ENCODE results near the gene NKAIN2.

NKAIN2 gene

GRCh38 chr6:124099520-124099919, 295.9 kb downstream of the NKAIN2 start:
- Histone ChIP-seq H2AFZ (ENCODE audit: low read length) (peak overlapping the region; percentile 15), H3K79me1 (ENCODE audit: low read depth, low read length) (no peaks in the 10 kb centered on the region), H3K4ac (ENCODE audit: low read length) (no peak overlapping the region), H3K23ac (ENCODE audit: low read depth, low read length, poor library complexity) (no peak overlapping the region), H3K27ac (replicated peaks; ENCODE audit: low read length) (peak overlapping the region; percentile 65), H3K36me3 (replicated peaks in 1 of 2; ENCODE audit: control insufficient read depth in 2 of 2, insufficient read depth in 2 of 2, low read length in 2 of 2) (no peaks in the 10 kb centered on the region), H2BK15ac (ENCODE audit: low read length) (no peak overlapping the region), H4K8ac (ENCODE audit: low read depth, low read length) (no peak overlapping the region), H2AK5ac (ENCODE audit: low read depth, low read length) (no peak overlapping the region), H3K4me3 (ENCODE audit: low read length in 2 of 2) (no peak overlapping the region), H2BK120ac (ENCODE audit: low read depth, low read length) (no peak overlapping the region), H3K9me3 (replicated peaks in 1 of 2; ENCODE audit: control insufficient read depth in 2 of 2, insufficient read depth in 1 of 2, low read depth in 1 of 2, low read length in 2 of 2) (no peaks in the 10 kb centered on the region), H3K4me2 (ENCODE audit: insufficient read depth, low read length, poor library complexity, severe bottlenecking) (no peak overlapping the region), H3K27me3 (ENCODE audit: control insufficient read depth in 3 of 3, insufficient read depth in 3 of 3, low read depth in 1 of 3, low read length in 3 of 3) (no peaks in the 10 kb centered on the region), H3K4me1 (ENCODE audit: control insufficient read depth in 2 of 2, insufficient read depth in 1 of 2, low read depth in 1 of 2, low read length in 2 of 2) (peaks cover 2 to 6% of the 10 kb centered on the region in 2 donors), H2BK5ac (ENCODE audit: low read length) (no peak overlapping the region), H3K14ac (ENCODE audit: low read length) (no peak overlapping the region), H4K91ac (ENCODE audit: low read depth, low read length, poor library complexity) (no peak overlapping the region), H3K9ac (ENCODE audit: low read depth, low read length, poor library complexity) (no peak overlapping the region), H2BK12ac (ENCODE audit: low read length) (no peak overlapping the region), H3K18ac (ENCODE audit: low read length) (no peak overlapping the region)
- peak; percentile 54 for DNase-seq (ENCODE audit: low spot score)
- no CpG with 5 or more reads among the region's 1 CpG for WGBS, 2 donors (ENCODE audit: extremely low coverage in 2 of 2, insufficient read length in 2 of 2, insufficient replicate concordance in 1 of 2)

GRCh38 chr6:124110514-124110913, 306.8 kb downstream of the NKAIN2 start:
- no peak overlapping the region for H2BK15ac ChIP-seq (ENCODE audit: low read length)
- H2AFZ ChIP-seq (ENCODE audit: low read length), result no peak overlapping the region
- H3K18ac ChIP-seq (ENCODE audit: low read length), result no peak overlapping the region
- H2BK5ac ChIP-seq (ENCODE audit: low read length), result no peak overlapping the region
- H4K8ac ChIP-seq (ENCODE audit: low read depth, low read length), result no peak overlapping the region
- H3K4me1 ChIP-seq (ENCODE audit: control insufficient read depth in 2 of 2, insufficient read depth in 1 of 2, low read depth in 1 of 2, low read length in 2 of 2), result no peaks in the 10 kb centered on the region
- no peak overlapping the region for H4K91ac ChIP-seq (ENCODE audit: low read depth, low read length, poor library complexity)
- H3K27ac ChIP-seq (replicated peaks; ENCODE audit: low read length), result no peak overlapping the region
- no peak overlapping the region for H3K14ac ChIP-seq (ENCODE audit: low read length)
- WGBS, 2 donors (ENCODE audit: extremely low coverage in 2 of 2, insufficient read length in 2 of 2, insufficient replicate concordance in 1 of 2), result no CpG with 5 or more reads among the region's 4 CpGs
- H3K23ac ChIP-seq (ENCODE audit: low read depth, low read length, poor library complexity), result no peak overlapping the region
- H3K9me3 ChIP-seq (replicated peaks in 1 of 2; ENCODE audit: control insufficient read depth in 2 of 2, insufficient read depth in 1 of 2, low read depth in 1 of 2, low read length in 2 of 2), result peaks cover 0 to 5% of the 10 kb centered on the region in 2 donors
- H2BK12ac ChIP-seq (ENCODE audit: low read length), result no peak overlapping the region
- no peak overlapping the region for H3K4me3 ChIP-seq (ENCODE audit: low read length in 2 of 2)
- no peak overlapping the region for H3K4ac ChIP-seq (ENCODE audit: low read length)
- H3K9ac ChIP-seq (ENCODE audit: low read depth, low read length, poor library complexity), result no peak overlapping the region
- H3K36me3 ChIP-seq (replicated peaks in 1 of 2; ENCODE audit: control insufficient read depth in 2 of 2, insufficient read depth in 2 of 2, low read length in 2 of 2), result no peaks in the 10 kb centered on the region
- H3K4me2 ChIP-seq (ENCODE audit: insufficient read depth, low read length, poor library complexity, severe bottlenecking), result no peak overlapping the region
- no peaks in the 10 kb centered on the region for H3K79me1 ChIP-seq (ENCODE audit: low read depth, low read length)
- no peak overlapping the region for H2AK5ac ChIP-seq (ENCODE audit: low read depth, low read length)
- H3K27me3 ChIP-seq (ENCODE audit: control insufficient read depth in 3 of 3, insufficient read depth in 3 of 3, low read depth in 1 of 3, low read length in 3 of 3), result no peaks in the 10 kb centered on the region
- DNase-seq (ENCODE audit: low spot score), result no peak
- no peak overlapping the region for H2BK120ac ChIP-seq (ENCODE audit: low read depth, low read length)

- no peaks in the 10 kb centered on the region for H3K36me3 ChIP-seq (replicated peaks in 1 of 2; ENCODE audit: control insufficient read depth in 2 of 2, insufficient read depth in 2 of 2, low read length in 2 of 2)
- H2AK5ac ChIP-seq (ENCODE audit: low read depth, low read length), result no peak overlapping the region
- no peak overlapping the region for H3K4ac ChIP-seq (ENCODE audit: low read length)
- no peaks in the 10 kb centered on the region for H3K27me3 ChIP-seq (ENCODE audit: control insufficient read depth in 3 of 3, insufficient read depth in 3 of 3, low read depth in 1 of 3, low read length in 3 of 3)
- no peak overlapping the region for H2AFZ ChIP-seq (ENCODE audit: low read length)
- H4K8ac ChIP-seq (ENCODE audit: low read depth, low read length), result no peak overlapping the region
- no peak overlapping the region for H2BK120ac ChIP-seq (ENCODE audit: low read depth, low read length)
- H3K4me2 ChIP-seq (ENCODE audit: insufficient read depth, low read length, poor library complexity, severe bottlenecking), result no peak overlapping the region
- no peaks in the 10 kb centered on the region for H3K79me1 ChIP-seq (ENCODE audit: low read depth, low read length)
- no peak overlapping the region for H3K14ac ChIP-seq (ENCODE audit: low read length)
- no peak for DNase-seq (ENCODE audit: low spot score)
- H3K23ac ChIP-seq (ENCODE audit: low read depth, low read length, poor library complexity), result no peak overlapping the region
- H4K91ac ChIP-seq (ENCODE audit: low read depth, low read length, poor library complexity), result no peak overlapping the region
- no CpG with 5 or more reads among the region's 1 CpG for WGBS, 2 donors (ENCODE audit: extremely low coverage in 2 of 2, insufficient read length in 2 of 2, insufficient replicate concordance in 1 of 2)
- H3K4me3 ChIP-seq (ENCODE audit: low read length in 2 of 2), result no peak overlapping the region
- H3K18ac ChIP-seq (ENCODE audit: low read length), result no peak overlapping the region
- H3K9me3 ChIP-seq (replicated peaks in 1 of 2; ENCODE audit: control insufficient read depth in 2 of 2, insufficient read depth in 1 of 2, low read depth in 1 of 2, low read length in 2 of 2), result no peaks in the 10 kb centered on the region
- no peak overlapping the region for H2BK5ac ChIP-seq (ENCODE audit: low read length)
- no peak overlapping the region for H2BK15ac ChIP-seq (ENCODE audit: low read length)
- H3K9ac ChIP-seq (ENCODE audit: low read depth, low read length, poor library complexity), result no peak overlapping the region
- H2BK12ac ChIP-seq (ENCODE audit: low read length), result no peak overlapping the region
- no peak overlapping the region for H3K27ac ChIP-seq (replicated peaks; ENCODE audit: low read length)
- H3K4me1 ChIP-seq (ENCODE audit: control insufficient read depth in 2 of 2, insufficient read depth in 1 of 2, low read depth in 1 of 2, low read length in 2 of 2), result peaks cover 3 to 4% of the 10 kb centered on the region in 2 donors
Observed at GRCh38 chr6:124119596-124119995, 315.9 kb downstream of the NKAIN2 start.

GRCh38 chr6:124123617-124124209, 320.0 kb downstream of the NKAIN2 start:
- Histone ChIP-seq H3K9me3 (replicated peaks in 1 of 2; ENCODE audit: control insufficient read depth in 2 of 2, insufficient read depth in 1 of 2, low read depth in 1 of 2, low read length in 2 of 2) (no peaks in the 10 kb centered on the region), H3K4me2 (ENCODE audit: insufficient read depth, low read length, poor library complexity, severe bottlenecking) (no peak overlapping the region), H3K9ac (ENCODE audit: low read depth, low read length, poor library complexity) (no peak overlapping the region), H4K8ac (ENCODE audit: low read depth, low read length) (no peak overlapping the region), H3K14ac (ENCODE audit: low read length) (no peak overlapping the region), H3K36me3 (replicated peaks in 1 of 2; ENCODE audit: control insufficient read depth in 2 of 2, insufficient read depth in 2 of 2, low read length in 2 of 2) (no peaks in the 10 kb centered on the region), H3K4ac (ENCODE audit: low read length) (no peak overlapping the region), H3K4me3 (ENCODE audit: low read length in 2 of 2) (no peak overlapping the region), H3K27ac (replicated peaks; ENCODE audit: low read length) (no peak overlapping the region), H2AK5ac (ENCODE audit: low read depth, low read length) (no peak overlapping the region), H2BK12ac (ENCODE audit: low read length) (no peak overlapping the region), H2BK15ac (ENCODE audit: low read length) (no peak overlapping the region), H4K91ac (ENCODE audit: low read depth, low read length, poor library complexity) (no peak overlapping the region), H2BK5ac (ENCODE audit: low read length) (no peak overlapping the region), H3K23ac (ENCODE audit: low read depth, low read length, poor library complexity) (no peak overlapping the region), H3K27me3 (ENCODE audit: control insufficient read depth in 3 of 3, insufficient read depth in 3 of 3, low read depth in 1 of 3, low read length in 3 of 3) (no peaks in the 10 kb centered on the region), H3K79me1 (ENCODE audit: low read depth, low read length) (no peaks in the 10 kb centered on the region), H3K18ac (ENCODE audit: low read length) (no peak overlapping the region), H3K4me1 (ENCODE audit: control insufficient read depth in 2 of 2, insufficient read depth in 1 of 2, low read depth in 1 of 2, low read length in 2 of 2) (peaks cover 4 to 6% of the 10 kb centered on the region in 2 donors), H2AFZ (ENCODE audit: low read length) (no peak overlapping the region), H2BK120ac (ENCODE audit: low read depth, low read length) (no peak overlapping the region)
- DNase-seq (ENCODE audit: low spot score), result no peak
- no CpG with 5 or more reads among the region's 2 CpGs for WGBS, 2 donors (ENCODE audit: extremely low coverage in 2 of 2, insufficient read length in 2 of 2, insufficient replicate concordance in 1 of 2)
